Central memory CD4-positive, alpha-beta T cell (primary cell): ENCODE data around the gene PNPLA5.
"Not testable (repeated sequence)": the region's sequence is repeated elsewhere in the genome, so short reads cannot be mapped to it uniquely, and the experiment has no call there.

Experiments used
- DNase-seq: peaks from one replicate; pipeline ENCODE4 v3.0.0; 2022

PNPLA5 gene

DNA sequence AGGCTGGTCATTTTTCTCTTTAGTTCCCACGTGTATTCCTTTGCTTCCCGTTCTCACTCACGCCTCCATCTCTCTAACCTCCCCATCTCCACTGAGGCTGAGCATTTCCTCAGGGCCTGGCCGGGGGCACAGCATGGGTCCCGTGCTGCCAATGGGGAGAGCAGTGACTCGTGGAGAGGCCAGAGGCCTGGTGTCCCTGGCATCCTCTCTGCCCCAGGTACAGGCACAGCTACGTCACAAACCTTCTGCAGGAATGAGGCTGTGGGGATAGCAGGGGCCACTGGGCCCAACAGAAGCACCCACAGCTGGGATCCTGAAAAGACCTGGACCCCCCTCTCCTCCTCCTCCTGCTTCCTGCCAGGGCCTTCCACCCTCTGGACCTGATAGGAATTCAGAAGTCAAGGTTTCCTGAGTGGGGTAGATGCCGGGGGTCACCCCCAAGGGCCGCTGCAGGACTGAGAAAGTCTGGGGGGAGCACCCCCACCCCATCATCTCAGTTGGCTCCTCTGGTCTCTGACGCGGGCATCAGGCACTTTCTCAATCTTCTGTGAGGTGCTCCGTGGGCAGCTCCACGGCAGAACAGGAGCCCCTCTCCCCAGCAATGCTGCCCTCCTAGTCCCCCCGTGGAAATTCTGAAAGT, 11.8 kb downstream of the PNPLA5 start:
- DNase-seq, result no peak

DNA sequence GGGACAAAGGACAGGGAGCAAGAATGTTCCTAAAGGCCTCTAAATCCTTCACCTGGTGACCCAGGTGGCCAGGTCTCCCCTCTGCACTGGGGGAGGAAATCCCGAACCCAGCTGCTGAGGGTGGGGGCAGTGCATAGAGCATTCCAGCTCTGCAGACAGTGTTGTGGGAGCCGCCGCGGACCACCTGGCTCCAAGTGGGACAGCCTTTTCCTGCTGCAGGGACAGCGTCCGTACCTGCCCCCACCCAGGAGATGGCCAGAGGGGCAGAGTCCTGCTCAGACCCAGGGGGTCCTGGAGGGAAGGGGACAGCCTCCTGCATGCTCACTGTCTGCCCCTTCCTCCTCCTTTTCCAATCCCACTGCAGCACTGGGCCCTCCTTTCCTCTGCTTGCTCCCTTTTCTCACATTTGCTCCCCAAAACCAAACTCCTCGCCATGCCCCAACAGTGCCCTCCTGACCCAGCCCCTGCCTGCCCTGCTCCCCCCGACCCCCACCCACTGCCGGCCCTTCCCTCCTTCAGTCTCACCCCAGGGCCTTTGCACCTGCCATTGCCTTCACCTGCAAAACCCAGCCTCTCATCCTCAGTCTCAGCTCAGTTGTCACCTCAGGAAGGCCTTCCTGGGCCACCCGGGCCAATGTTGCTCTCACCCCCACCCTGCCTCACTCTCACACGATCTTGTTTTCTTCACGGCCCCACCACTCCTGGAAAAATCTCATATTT, 12.8 kb downstream of the PNPLA5 start:
- DNase-seq, result no peak

DNA sequence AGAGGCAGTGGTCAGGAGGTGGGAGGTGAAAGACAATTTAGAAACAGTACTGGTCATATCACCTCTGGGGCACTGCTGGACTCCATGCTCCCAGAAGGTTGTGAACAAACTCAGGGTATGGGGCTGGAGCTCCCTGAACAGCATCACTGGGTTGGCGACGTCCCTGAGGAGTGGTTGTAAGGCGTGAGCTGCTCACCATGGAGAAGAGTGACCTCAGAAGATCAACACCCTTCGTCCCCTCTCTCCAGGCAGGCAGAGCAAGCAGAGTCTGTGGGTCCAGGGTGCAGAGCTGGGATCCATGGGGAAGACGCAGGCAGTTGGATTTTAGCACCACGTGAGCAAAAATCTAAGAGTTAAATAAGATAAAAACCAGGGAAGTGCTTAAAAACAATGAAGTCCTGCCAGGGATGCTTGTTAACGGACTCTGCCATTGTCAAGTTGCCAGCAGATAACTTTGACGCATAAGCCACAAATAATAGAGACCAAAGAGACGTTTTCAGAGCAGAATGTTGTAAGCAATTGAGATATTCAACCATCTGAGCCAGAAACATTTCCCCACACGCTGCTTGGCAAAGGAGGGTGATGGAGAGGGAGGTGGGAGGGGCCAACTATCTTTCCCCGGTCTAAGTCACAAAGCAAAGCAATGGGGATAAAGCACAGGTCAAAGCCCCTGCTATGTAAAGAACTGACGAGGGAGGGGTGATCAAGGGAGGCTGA, 13.6 kb downstream of the PNPLA5 start:
- no peak for DNase-seq

DNA sequence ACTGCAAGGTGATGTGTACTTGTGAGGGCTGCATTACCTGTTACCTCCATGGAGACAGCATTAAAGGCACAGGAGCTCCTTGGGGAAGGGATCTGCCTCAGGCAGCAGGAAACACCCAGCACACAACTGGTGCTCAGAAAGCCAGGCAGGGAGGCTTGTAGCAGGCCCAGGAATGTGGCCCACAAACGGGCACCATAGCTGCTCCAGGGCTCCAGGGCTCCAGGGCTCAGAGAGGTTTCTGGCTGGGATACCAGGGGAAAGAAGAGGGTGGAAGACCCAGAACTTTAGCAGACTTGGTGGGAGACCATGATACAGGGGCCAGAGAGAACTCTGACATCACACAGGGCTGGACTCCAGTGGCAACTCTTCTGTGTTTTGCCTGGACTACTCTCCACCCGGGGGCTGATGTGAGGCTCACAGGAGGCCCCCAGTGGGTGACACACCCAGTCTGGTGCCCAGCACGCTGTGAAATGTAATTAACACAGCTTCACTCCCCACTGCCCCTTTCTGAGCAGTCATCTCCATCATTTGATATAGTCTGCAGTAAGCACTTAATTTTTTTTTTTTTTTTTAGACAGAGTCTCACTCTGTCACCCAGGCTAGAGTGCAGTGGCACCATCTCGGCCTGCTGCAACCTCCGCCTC, 14.8 kb downstream of the PNPLA5 start:
- no peak for DNase-seq

DNA sequence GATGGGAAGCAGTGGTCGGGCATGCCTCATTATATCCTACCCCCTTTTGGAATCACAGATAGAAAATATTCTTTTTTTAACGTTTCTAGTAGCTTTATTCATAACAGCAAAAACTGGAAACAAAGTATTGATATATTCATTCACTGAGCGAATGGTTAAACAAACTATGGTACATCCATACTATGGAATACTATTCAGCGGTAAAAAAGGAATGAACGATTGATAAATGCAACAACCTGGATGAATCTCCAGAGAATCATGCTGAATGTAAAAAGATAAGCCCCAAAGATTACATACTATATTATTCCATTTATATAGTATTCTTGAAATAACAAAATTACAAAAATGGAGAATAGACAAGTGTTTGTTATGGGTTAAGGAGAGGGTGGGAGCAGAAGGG, 22.0 kb downstream of the PNPLA5 start:
- no peak for DNase-seq

DNA sequence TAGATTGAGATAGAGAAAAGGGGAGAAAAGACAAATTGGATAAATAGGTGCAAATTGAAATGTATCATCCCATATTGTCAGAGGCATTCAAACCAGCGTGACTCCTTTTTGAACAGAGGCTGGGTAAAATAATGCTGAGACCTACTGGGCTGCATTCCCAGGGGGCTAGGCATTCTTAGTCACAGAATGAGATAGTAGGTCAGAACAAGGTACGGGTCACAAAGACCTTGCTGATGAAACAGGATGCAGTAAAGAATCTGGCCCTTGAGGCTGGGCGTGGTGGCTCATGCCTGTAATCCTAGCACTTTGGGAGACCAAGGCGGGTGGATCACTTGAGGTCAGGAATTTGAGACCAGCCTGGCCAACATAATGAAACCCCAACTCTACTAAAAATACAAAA, 22.8 kb downstream of the PNPLA5 start:
- DNase-seq, result not testable (repeated sequence)

DNA sequence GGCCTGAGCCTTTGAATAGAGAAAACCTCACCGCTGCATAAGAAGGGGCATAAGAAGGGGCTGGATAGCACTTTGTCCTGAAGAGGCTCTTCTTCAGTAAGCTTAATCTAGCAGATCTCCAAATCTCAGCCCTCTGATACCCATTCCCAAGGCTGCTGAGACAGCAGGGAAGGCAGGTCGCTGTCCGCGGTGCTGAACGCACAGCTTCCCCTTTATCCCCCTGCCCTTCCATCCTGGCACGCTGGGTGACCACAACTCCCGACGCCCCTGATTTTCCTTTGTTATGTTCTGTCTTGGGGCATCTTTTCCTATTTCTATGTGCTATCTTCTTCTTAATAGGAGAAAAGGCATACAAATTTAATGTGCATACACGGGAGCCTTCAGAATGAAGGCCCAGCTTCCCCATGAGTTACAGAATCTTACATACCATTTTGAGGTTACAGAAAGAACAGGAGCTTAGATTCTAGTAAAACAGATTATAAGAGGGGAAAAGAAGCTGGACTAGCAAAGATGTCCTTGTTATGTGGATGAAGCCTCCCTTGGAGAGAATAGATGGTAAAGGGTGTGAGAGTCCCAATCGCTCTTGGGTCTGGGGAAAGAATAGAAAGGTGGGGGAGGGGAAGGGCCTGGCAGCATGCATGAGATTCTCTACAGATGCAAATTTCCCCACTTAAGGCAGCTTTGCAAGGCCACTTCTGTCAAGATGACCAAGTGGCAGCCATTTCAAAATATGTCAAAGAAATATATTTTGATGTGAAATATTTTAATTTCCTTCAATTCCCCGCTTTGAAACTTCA, 23.8 kb downstream of the PNPLA5 start:
- DNase-seq, result no peak

DNA sequence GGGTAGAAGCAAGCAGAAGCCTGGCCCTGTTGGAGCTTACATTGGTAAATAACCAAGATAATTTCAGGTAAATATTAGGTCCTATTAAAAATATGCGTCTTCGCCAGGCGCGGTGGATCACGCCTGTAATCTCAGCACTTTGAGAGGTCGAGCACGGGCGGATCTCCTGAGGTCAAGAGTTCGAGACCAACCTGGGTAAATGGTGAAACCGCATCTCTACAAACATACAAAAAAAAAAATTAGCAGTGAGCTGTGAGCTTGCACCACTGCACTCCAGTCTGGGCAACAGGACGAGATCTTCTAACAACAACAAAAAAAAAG, 29.0 kb downstream of the PNPLA5 start:
- no peak for DNase-seq

DNA sequence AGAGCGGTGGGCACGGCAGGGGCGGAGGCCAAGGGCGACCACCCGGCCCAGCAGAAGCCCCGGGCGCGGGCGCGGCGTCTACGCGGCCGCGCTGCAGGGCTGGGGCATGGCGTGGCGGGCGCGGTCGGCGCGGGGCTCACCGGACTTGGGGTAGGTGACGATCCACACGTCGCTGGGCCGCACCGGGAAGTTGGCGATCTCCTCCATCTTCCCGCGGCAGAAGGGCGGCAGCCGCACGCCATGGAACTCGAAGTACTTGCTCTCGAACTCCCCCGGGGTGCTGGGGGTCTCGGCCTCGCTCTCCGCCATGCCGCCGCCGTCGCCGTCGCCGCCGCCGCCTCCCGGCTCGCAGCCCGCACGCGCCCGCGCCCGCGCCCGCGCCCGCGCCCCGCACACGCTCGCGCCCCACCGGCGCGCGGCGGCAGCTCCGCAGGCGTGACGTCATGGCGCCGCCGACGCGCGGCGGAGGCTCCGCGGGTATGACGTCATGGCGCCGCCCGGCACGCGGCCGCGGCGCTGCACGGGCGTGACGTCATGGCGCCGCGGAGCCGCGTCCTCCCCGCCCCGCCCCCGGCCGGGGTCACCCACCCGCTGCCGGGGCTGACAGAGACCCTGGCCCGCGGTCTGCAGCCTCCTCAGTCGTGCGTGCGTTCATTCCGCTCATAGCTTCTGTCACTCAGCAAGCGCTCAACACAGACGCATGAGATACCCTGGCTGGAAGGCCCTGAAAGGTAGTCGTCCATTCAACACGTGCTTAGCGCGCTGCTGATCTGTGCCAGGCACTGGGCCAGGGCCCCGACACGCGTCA, 29.5 kb downstream of the PNPLA5 start, which contains the start of gene SULT4A1:
SULT4A1 (minus strand) TSS at position 440 of the 808 bp plus-strand sequence; CDS start at position 309, 131 bp downstream.
- DNase-seq, result no peak

DNA sequence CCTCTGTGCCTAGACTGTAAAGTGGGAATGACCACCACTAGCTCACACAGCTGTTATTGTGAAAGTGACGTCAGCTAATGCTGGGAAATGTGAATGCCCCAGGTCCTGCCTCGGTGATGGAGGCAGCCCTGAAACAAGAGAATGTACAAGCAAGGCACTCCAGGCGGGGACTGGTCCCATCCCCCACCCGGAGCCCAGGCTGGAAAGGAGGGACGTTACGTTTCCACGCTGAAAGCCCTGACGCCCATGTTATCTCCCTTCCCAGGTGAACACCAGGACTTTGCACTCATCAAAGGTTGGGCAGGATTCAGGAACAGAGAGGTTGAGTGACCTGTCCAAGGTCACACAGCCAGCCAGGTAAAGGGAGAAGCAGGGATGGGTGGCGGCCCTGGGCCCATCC, 30.3 kb downstream of the PNPLA5 start:
- DNase-seq, result no peak

DNA sequence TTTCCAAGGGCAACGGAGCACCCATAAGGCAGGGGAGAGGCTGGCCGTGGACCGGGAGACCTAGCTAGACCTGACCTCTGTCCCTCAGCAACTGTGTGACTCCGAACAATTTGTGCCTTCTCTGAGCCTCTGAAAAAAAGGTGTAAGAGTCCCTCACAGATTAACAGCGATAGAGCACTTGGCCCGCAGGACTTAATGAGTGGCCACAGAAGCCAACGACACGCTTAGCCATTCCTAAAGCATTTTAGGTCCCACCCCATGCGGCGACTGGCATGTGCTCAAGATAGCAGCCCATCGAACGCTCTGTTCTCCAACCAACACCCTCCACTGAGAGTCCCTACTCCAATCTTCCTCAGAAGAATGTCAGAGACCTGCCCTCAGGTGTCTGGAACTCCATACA, 31.0 kb downstream of the PNPLA5 start:
- no peak for DNase-seq

DNA sequence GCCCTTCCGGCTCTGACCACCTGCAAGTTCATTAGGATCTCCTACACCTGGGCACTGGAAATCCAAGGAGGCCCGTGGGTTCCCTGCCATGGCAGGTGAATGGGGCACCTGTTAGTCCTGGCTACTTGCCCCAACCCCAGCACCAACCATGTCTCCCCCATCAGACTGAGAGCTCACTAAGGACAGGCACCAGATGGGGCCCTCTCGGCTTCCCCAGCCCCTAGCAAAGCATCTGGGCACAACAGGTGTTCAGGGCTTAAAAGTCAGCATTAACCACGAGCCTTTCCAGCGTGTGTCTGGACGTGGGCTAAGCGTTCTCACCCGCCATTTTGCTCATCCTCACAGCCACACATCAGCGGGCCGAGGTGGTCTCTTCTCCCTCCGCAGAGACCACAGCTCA, 31.7 kb downstream of the PNPLA5 start:
- no peak for DNase-seq

DNA sequence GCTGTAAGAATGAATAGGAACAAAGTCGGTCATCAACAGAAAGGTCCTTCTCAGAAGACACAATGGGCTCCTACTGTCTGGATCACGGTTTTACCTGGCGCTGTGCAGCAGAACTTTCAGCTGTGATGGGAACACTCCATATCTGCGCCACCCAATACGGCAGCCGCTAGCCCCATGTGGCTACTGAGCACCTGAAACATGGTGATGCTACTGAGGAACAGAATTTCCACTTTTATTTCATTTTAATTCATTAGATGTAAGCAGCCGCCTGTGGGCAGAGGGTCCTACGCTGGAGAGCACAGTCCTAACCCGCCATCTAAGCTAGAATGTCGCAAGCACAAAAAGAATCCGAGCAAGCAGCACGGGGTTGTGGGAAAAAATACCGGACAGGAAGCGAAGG, 32.2 kb downstream of the PNPLA5 start:
- no peak for DNase-seq

DNA sequence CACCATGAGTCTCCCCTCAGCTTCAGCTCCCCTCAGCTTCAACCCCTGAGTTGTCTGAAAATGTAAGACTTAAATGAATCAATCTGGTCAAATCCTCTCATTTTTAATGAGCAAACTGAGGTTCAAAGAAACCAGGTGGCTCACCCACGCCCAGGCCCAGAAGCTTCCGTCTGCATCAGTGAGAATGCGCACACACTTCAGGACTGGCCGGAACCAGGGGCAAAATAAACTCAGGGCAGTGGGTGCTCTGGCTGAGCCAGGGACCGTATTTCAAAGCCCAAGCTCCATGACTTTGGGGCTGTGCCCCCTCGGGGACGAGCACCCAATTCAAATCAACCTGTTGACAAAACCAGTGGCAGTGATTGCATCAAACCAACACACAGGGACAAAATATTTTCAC, 32.6 kb downstream of the PNPLA5 start:
- DNase-seq, result no peak

DNA sequence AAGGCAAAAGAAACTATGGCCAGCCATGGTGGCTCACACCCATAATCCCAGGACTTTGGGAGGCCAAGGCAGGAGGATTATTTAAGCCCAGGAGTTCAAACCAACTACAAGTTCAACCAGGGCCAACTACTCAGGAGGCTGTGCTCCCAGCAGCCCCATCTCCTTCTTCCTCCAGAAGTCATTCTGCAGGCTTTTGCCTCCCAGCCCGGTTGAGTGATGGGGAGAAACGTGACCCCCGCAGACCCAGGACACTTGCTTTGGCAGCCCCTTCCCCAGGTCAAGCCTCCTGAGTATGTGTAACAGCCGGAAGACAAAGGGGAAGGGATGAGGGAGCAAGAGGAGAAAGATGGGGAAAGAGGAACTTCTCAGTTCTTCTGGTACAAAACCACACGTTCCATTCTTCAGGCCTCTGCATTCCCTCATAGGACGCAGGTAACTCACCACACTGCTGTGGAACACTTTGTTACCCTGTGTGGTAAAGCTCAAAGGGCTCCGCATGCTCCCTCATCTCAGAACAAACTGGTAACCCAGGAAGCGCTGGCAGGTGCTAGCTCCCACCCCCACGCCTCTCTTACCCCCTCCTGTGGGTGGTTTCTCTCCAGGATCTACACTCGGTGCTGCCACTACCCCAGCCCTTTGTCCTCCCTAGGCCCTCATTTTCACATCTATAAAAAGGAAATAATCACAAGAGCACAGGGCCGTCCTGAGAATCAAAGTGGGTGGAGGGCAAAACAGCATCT, 33.5 kb downstream of the PNPLA5 start:
- DNase-seq, result no peak

DNA sequence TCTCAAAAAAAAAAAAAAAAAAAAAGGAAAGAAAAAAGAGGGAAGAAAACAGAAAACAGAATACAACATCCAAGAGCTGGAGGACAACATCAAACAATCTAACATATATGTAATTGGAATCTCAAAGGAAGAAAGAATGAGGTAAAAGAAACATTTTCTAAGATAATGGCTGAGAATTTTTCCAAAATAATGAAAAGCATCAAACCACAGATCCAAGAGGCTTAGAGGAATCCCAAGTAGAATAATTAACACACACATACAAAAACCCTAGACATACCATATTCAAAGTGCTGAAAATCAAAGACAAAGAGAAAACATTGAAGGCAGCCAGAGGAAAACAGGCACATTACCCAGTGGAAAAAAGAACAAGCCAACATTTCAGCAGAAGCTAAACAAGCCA, 34.4 kb downstream of the PNPLA5 start:
- DNase-seq, result no peak

DNA sequence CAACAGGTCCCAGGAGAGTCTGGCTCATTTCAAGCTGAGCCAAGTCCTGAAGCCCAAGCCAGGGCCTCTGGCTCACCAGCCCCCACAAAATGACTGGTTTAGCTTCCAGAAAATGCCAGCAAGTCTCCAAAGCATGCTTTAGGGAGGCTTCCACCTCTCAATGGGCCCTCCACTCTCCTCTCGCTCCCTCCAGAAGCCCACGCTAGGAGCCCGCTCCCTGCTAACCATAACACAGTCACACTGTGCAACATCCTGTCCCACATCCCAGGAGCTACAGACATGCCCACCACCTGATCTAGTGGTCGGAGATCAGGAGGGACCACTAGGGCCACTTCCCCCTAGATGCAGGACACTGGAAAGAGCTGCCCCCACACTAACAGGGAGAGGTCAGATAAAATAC, 36.4 kb downstream of the PNPLA5 start:
- DNase-seq, result no peak

DNA sequence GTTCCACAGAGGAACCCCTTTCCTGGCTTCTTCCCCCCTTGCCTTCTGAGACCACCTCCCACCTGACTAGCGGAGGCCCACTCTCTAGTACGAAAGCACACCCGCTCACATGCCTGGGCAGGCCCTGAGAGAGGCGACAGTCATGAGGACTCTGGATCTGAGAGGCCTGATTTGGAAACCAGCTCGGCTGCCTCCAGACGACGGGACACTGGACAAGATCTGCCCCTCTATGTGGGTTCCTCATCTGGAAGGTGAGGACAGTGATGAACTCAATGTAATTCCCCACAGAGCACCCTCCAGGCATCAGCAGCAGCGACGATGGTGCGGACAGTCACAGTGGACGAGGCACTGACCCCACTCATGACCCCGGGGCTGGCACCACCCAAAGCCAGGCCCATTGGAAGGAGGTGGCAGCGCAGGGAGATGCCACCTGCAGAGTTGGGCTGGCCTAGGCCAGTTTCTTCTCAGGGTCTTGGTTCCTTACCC, 37.0 kb downstream of the PNPLA5 start:
- DNase-seq, result no peak

DNA sequence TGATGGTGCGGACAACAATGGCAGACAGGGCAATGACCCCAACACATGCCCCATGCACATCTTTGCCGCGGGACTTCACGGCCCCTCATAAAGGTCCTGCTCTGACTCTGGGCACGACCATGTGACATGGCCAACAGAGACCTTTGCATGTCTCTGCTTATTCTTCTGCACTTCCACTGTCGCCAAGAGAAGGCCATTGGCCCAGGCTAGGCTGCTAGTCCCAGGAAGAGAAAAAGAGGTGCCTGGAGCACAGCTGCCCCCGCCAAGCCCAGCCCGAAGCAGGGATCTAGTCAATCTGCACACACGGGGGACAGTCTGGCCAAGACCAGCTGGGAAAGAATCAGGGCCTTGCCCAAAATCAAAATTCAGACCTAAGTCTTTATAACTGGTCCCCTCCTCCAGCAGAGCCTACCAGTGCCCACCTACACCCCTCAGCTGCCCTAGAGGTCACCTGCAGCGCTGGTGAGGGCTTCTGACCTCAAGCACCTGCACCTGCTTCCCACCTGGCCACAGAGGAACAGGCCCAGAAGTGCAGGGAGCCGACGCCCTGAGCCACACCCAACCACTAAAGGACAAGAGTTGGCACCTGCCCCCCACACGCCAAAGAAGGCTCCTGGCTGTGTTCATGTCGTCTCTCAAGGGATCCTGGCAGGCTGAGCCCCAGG, 37.6 kb downstream of the PNPLA5 start:
- DNase-seq, result no peak

DNA sequence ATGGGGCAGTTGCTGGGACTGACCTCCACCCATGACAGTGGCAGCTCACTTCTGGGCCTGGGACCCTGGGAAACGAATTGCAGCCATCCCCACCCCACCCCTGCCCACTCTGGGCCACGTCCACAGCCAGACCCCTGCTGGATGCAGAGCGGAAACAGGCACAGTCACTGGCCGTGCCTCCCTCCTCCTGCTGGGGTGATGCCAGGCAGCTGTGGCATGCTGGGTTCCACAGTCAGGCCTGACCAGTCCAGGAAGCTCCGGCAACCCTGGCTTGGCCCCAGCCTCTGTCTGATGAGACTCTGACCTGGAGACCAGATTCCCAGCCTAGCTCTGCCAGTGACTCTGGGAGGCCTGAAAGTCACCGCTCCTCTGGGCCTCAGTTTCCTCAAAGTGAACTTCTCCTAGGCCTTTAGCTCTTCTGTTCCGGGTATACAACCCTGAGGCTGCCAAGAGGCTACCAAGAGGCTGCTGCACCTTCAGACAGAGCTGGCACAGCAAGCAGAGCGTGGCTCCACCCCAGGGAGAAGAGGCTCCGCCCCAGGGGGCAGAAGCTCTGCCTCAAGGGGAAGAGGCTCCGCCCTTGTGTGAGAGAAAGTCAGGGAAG, 38.4 kb downstream of the PNPLA5 start:
- no peak for DNase-seq
